NCI-H1436 treated with DMSO at 0.1 percent for 48 hours (cell line): ENCODE results near the gene NDUFB2.
"Not testable (repeated sequence)": the region's sequence is repeated elsewhere in the genome, so short reads cannot be mapped to it uniquely, and the experiment has no call there.

ENCODE experiments used
- DNase-seq: peaks from one replicate; lab custom pipeline; 2025; lab: John Stamatoyannopoulos, UW

NDUFB2 gene

GRCh38 chr7:140689199-140690152 is 7.0 kb upstream of the NDUFB2 start:
- DNase-seq: no peak

- DNase-seq: no peak
These were observed 5.0 kb upstream of the NDUFB2 start for GRCh38 chr7:140691376-140692045.

GRCh38 chr7:140693849-140694248 is 2.7 kb upstream of the NDUFB2 start:
- not testable (repeated sequence) for DNase-seq

GRCh38 chr7:140694592-140694991 is 1.9 kb upstream of the NDUFB2 start:
- DNase-seq: no peak

GRCh38 chr7:140695381-140695780 is 1.1 kb upstream of the NDUFB2 start:
- DNase-seq: no peak

DNA sequence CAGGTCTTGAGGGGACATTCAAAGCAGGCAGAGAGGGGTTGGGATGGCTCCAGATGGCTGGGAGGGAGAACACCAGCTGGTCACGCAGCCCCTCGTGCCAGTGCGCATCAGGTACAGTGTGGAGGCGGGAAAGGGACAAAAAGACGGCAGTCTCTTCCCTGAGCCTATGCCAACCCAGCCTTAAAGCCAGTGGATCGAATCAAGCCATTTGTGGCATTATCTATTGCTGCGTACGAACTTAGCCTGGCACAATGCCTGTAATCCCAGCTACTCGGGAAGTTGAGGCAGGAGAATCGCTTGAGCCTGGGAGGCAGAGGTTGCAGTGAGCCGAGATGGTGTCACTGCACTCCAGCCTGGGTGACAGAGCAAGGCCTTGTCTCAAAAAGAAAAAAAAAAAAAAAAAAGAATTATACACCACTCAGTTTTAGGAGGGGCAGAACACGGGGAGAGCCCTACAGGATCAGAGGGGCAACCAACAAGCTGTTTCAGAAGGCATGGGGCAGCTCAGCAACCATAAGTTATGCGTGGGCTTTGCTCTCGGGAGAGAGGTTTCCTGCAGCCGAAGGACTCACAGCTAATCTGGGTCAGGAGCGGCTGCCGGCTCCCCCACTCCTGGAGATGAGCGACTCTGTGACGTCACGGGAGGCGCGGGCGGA is 356 bp upstream of the NDUFB2 start:
- peak; percentile 65 for DNase-seq

DNA sequence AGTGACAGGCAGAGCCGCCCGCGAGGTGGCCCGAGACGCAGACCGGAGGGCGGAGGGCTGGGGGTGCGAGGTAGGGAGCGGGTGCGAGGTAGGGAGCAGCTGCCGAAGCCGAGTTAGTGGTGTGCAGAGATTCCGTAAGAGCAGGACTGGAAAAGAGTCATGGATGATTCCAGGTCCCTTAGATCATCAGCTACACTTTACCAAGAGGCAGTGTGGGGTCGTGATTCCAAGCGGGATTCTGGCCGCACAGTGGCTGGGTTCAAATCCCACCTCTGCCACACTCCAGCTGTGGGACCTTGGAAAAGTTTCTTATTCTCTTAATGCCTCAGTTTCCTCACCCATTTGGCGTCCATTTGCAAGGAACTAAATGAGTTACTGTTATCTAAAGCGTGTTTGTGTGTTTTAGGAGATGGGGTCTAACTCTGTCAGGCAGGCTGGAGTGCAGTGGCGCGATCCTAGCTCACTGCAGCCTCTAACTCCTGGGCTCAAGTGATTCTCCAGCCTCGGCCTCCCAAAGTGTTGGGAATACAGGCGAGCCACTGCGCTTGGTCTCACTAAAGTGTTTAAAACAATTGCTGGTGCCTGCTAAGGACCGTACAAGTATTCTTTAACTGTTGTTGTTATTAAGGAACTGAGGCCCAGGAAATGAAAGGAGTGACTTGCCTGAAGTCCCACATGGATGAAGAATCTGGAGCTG is 1.1 kb downstream of the NDUFB2 start:
- DNase-seq: no peak

DNA sequence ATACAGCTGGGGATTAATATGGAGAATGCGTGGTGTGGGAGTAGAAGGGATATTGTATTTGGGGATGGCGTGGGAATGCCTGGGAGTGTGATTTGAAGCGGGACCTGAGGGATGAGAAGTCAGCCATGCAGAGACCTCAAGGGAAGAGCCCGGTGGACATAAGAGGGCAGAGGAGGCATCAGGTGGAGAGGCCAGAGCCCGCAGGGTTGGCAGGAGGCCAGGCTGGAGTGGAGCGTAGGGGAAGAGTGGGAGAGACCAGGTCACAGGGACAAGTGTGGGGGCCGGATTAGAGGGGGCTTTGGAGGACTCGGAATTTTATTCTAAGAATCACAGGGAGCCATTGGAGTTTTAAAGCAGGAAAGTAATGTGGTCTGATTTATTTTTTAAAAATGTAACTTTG is 2.0 kb downstream of the NDUFB2 start:
- DNase-seq: no peak

DNA sequence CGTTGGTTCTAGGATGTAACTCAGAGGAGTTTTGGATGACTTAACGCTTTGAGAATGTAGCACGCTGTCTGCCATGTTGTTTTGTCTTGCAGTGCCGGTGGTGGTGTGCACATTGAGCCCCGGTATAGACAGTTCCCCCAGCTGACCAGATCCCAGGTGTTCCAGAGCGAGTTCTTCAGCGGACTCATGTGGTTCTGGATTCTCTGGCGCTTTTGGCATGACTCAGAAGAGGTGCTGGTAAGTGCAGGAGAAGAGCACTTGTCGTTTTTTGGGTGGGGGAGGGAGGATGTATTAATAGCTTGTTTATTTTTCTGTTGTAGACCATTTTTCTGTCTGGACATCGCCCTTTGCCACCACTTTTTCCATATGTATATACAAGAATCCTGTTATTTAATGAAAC is 6.3 kb downstream of the NDUFB2 start:
- DNase-seq: no peak

- DNase-seq: no peak
These were observed 7.7 kb downstream of the NDUFB2 start for GRCh38 chr7:140704205-140704604.

DNA sequence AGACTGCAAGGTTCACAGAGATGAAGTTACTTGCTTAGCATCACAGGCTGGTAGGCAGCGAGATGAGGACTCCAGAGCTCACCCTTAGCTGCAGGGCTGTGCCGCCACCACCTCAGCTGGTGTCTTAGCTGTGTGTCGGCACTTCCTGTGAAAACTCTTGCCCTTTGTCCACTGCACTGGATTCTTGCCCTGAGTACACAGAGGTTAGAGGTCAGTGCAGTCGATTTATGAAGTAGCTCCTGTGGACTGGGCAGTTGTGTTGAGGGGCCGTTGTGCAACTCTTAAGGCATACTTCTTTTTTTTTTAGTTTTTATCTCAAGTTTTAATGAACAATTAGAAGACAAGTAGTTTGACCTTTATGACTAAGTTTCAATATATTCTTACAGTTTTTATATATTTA is 10.6 kb downstream of the NDUFB2 start:
- DNase-seq: no peak

GRCh38 chr7:140708764-140709163 is 12.3 kb downstream of the NDUFB2 start:
- not testable (repeated sequence) for DNase-seq

DNA sequence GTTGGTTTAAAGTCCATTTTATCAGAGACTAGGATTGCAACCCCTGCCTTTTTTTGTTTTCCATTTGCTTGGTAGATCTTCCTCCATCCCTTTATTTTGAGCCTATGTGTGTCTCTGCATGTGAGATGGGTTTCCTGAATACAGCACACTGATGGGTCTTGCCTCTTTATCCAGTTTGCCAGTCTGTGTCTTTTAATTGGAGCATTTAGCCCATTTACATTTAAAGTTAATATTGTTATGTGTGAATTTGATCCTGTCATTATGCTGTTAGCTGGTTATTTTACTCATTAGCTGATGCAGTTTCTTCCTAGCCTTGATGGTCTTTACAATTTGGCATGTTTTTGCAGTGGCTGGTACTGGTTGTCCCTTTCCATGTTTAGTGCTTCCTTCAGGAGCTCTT is 15.9 kb downstream of the NDUFB2 start:
- DNase-seq: not testable (repeated sequence)

DNA sequence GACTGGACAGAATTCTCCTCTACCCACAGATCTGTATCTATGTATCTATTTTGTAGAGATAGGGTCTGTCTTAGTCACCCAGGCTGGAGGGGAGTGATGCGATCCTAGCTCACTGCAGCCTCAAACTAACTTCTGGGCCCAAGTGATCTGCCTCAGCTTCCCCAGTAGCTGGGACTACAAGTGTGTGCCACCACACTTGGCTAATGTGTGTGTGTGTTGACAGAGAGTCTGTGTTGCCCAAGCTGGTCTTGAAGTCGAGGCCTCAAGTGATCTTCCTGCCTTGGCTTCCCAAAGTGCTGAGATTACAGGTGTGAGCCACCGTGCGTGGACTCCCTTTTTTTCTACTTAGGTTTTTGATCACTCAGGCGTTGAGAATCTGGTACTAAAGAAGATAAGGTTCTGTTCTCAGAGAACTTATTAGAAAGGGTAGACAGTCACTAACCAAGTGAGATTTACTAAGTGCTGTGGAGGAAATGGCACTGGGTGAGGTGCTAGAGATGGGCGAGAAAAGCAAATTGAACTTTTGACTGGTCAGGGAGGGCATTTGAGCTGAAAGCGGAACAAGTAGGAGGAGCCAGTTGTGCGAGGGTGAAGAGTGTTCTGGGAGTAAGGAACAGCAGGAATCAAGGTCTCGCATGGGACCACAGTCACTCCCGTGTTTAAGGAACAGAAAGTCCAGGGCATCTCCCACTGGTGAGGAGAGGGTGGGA is 18.0 kb downstream of the NDUFB2 start:
- DNase-seq: no peak

- DNase-seq: no peak
These were observed 23.2 kb downstream of the NDUFB2 start for GRCh38 chr7:140719721-140720120.

- no peak for DNase-seq
These were observed 25.7 kb downstream of the NDUFB2 start for GRCh38 chr7:140722254-140722653.

DNA sequence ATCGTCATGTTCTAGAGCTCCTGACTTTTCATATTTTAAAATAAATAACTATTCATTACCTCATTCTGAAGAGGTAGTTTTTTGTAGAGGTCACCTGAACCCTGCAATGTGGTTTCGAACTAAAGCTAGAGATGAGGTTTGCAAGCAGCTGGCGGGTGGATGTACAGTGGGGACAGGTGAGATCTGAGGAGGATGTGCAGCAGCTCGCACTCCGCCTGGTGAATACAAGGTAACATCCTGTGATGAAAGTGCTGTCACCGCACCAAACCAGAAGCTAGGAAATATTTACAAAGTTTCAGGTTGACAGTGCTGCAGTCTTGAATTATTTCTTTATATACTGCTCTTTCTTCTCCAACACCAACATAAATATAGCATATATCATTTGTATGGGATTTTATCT is 26.5 kb downstream of the NDUFB2 start:
- no peak for DNase-seq

DNA sequence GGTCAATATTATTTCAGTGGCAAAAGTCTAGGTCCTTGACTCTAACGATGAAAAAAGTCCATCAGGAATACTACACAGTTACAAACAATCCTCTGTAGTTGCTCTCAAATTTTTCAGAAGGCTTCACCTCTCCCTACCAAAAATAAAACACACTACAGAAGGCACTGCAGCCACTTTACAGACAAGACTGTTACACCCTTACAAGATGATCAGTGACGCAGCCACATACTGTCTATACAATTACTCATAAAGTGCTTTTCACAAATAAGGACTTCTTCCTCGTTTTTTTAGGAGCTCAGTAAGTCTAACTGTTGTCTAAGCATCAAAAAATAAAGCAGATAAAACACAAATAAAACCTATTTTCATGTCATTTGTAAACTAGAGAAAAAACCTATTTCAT is 27.1 kb downstream of the NDUFB2 start:
- no peak for DNase-seq

GRCh38 chr7:140724706-140725105 is 28.2 kb downstream of the NDUFB2 start:
- DNase-seq: no peak

DNA sequence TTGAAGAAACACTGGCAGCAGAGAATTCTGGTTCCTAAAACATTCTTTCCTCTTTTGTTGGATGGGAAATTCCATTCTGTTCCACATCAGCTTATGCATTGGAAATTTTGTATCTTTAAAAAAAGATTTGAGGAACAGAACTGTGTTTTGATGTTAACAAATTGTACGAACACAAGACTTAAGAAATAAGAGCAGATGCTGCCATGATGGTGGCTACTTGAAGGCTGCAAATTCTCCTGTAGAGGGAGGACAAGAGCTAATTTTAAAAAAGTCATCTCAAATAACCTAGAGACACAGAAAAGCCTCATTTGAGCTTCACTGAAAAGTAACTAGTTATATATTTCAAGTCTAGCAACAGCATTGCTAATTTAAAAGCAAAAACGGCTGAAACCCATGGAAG is 29.8 kb downstream of the NDUFB2 start:
- DNase-seq: no peak

DNA sequence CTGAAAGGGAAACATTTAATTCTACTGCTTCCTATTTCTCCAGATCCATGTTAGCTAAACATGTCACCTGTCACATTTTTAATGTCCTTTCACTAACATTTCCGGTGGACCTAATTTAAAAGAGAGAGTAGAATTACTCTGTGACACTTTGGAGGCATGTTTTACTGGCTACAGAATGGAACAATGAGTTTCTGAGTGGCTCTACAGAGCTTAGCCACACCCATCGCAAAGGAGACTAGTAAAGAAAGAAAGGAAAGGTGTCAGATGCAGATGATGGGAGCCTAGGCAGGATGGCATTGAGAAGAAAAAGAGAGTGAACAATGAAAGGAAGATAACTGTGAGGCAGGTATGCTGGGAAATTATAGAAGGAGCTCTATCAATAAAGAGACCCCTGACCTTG is 35.9 kb downstream of the NDUFB2 start:
- DNase-seq: peak; percentile 19

DNA sequence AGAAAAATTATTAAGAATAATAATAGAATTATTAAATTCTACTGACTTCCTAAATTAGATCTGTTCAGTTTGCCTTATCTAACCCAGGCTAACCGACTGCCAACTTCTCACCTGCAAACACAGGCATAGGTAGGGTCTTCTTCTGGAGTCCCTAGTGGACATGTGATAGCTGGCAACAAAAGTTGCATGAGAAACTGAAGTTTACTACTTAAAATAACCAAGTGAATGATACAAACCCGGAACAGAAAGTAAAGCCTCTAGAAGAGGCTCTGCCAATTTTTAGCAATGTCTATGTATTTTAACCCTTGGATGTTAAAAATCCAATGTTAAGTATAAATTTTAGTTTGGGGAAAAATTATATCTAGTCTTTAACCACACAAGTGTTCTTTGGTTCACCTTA is 37.6 kb downstream of the NDUFB2 start:
- DNase-seq: no peak
